Pancreas (tissue), 10 donors: ENCODE measurements around the gene RPS3A. TPM values are rescaled to one million over a fixed set of nuclear protein-coding genes. Genes with fewer than 3 reads are reported as not detected.

Experiments
- ATAC-seq, 4 donors: fragments of 200-7000 bp; cut with Tn5 transposase; one replicate each; pipeline versions ENCODE4 v1.8.0 to v1.9.1; 2020; ENCODE audit warnings: mild to moderate bottlenecking in 4 of 4, moderate library complexity in 4 of 4
- DNase-seq, 6 donors: peaks; one replicate each; pipeline ENCODE4 v3.0.0-alpha.2; 2020
- FAIRE-seq: peaks from 2 replicates; lab custom pipeline; 2012; peaks lifted over from hg19 to GRCh38; lab: Jason Lieb, UNC
- H3K27ac ChIP-seq, 4 donors: fragments of 200-600 bp; sonication (generic); 1 replicate in 3 of 4; 2 replicates in 1 of 4; pipeline versions ENCODE4 v1.5.0 to v1.8.0; 2020
- H3K27me3 ChIP-seq, 4 donors: fragments of 200-600 bp; one replicate each; pipeline ENCODE4 v1.8.0; 2021
- H3K36me3 ChIP-seq, 3 donors: fragments of 200-600 bp; sonication (generic) in 1 of 3; one replicate each; pipeline versions ENCODE4 v1.5.0 to v1.8.0; 2020 to 2021
- H3K4me1 ChIP-seq, 3 donors: fragments of 200-600 bp; one replicate each; pipeline ENCODE4 v1.8.0; 2021
- H3K4me3 ChIP-seq, 4 donors: fragments of 200-600 bp; sonication (generic) in 2 of 4; one replicate each; pipeline versions ENCODE4 v1.5.0 to v1.8.0; 2020 to 2021
- H3K9me3 ChIP-seq, 4 donors: fragments of 200-600 bp; one replicate each; pipeline ENCODE4 v1.8.0; 2021
- CTCF ChIP-seq, 4 donors: fragments of 200-600 bp; sonication (generic) in 3 of 4; IDR thresholded peaks; one replicate each; pipeline versions ENCODE4 v1.5.0 to v1.8.0; 2021; ENCODE audit warnings: antibody characterized with exemption in 4 of 4
- WGBS, 2 donors: extraction: QIAGEN DNeasy Blood & Tissue Kit; methylation state at CpG; one replicate each; pipeline ENCODE4 v1.1.7; 2013; 5-methylcytosine and 5-hydroxymethylcytosine counted together
- intact Hi-C, 3 donors: fragments of 100-400 bp; cut with DNase I; formaldehyde crosslinking; loops; one replicate each; pipeline versions ENCODE4 v1.11.1 to v1.14.2; 2022
- polyA plus RNA-seq, 2 donors: library from polyadenylated mRNA; stranded (reverse); fragments of 200-250 nt; gene quantifications; one replicate each; pipeline ENCODE4 v1.2.3, GENCODE V29; 2013
- total RNA-seq, 6 donors: library from RNA; stranded (reverse); fragmentation: NEBNext Ultra II Directional in 4 of 6; extraction: Animal tissue kit (Norgen Biotek cat#: 25700) in 4 of 6; gene quantifications; one replicate each; pipeline versions ENCODE4 v1.2.1 to v1.2.4, GENCODE V29; 2021 to 2023
- donor health status: healthy with polysubstance abuse.
- donor health status: DM: no; HTN: no; CAD: no; lungs with moderate emphysema.
- donor health status: DM: no; HTN: no; CAD: no.
- donor health status: control.
- donor health status: control.
- donor health status: Bipolar disorder and iron deficiency.
- donor health status: DM: yes; HTN: yes; CAD: no.
- donor health status: DM: no; HTN: no; CAD: no.
- donor health status: DM: no; HTN: no; CAD: no.
- donor health status: DM: yes; HTN: yes; CAD: no.

Gene RPS3A
- total and polyA plus RNA-seq, 8 donors = 882 to 1,850 (median 1,495) TPM

- no peak for ATAC-seq
- no peak overlapping the region for H3K27ac ChIP-seq
- no peaks in the 10 kb centered on the region for H3K27me3 ChIP-seq
- peaks cover 3 to 54% (median 28%) of the 10 kb centered on the region in 3 donors for H3K36me3 ChIP-seq
- WGBS, 2 donors = 97% methylated on average over 3 of the region's 3 CpGs
- TF ChIP-seq CTCF (IDR thresholded peaks at IDR 0.05) = no peak
- no peaks in the 10 kb centered on the region for H3K9me3 ChIP-seq
- intact Hi-C loops = no loop called here
- DNase-seq = no peak
- FAIRE-seq = no peak
- H3K4me1 ChIP-seq = peaks cover 2 to 6% (median 5%) of the 10 kb centered on the region in 3 donors
- H3K4me3 ChIP-seq = no peak overlapping the region
Measured at GRCh38 chr4:151107063-151107462, 7.6 kb downstream of the RPS3A start.

GRCh38 chr4:151110236-151110635, 10.8 kb downstream of the RPS3A start:
- no peak for FAIRE-seq
- no peak for DNase-seq
- Histone ChIP-seq H3K27ac (no peak overlapping the region), H3K4me1 (no peaks in the 10 kb centered on the region), H3K27me3 (no peaks in the 10 kb centered on the region), H3K36me3 (peaks cover 3 to 24% (median 8%) of the 10 kb centered on the region in 3 donors), H3K9me3 (no peaks in the 10 kb centered on the region), H3K4me3 (no peak overlapping the region)
- TF ChIP-seq CTCF (IDR thresholded peaks at IDR 0.05) = no peak
- ATAC-seq = no peak
- intact Hi-C loops = no loop called here
- 97 to 99% methylated on average over 3 of the region's 3 CpGs for WGBS, 2 donors

GRCh38 chr4:151114338-151114737, 14.9 kb downstream of the RPS3A start:
- intact Hi-C loops = no loop called here
- DNase-seq (no peak), FAIRE-seq (no peak), ATAC-seq (no peak)
- no peaks in the 10 kb centered on the region for H3K9me3 ChIP-seq
- no peak overlapping the region for H3K4me3 ChIP-seq
- 25 to 30% methylated on average over 3 of the region's 3 CpGs for WGBS, 2 donors
- no peaks in the 10 kb centered on the region for H3K4me1 ChIP-seq
- H3K27me3 ChIP-seq = no peaks in the 10 kb centered on the region
- no peak for TF ChIP-seq CTCF (IDR thresholded peaks at IDR 0.05)
- H3K36me3 ChIP-seq = no peaks in the 10 kb centered on the region
- no peak overlapping the region for H3K27ac ChIP-seq

- Histone ChIP-seq H3K27me3 (no peaks in the 10 kb centered on the region), H3K27ac (no peak overlapping the region), H3K36me3 (no peaks in the 10 kb centered on the region), H3K9me3 (no peaks in the 10 kb centered on the region), H3K4me1 (no peaks in the 10 kb centered on the region), H3K4me3 (no peak overlapping the region)
- FAIRE-seq (no peak), DNase-seq (no peak), ATAC-seq (no peak)
- WGBS, 2 donors = 80 to 92% methylated on average over 5 of the region's 5 CpGs
- TF ChIP-seq CTCF (IDR thresholded peaks at IDR 0.05) = no peak
- intact Hi-C loops = no loop called here
Measured at GRCh38 chr4:151114986-151115385, 15.6 kb downstream of the RPS3A start.

- H3K27me3 ChIP-seq = no peaks in the 10 kb centered on the region
- H3K9me3 ChIP-seq = no peaks in the 10 kb centered on the region
- intact Hi-C loops = no loop called here
- H3K27ac ChIP-seq = no peak overlapping the region
- no peaks in the 10 kb centered on the region for H3K4me1 ChIP-seq
- peak; percentile 21 to 58 (median 34) for TF ChIP-seq CTCF (IDR thresholded peaks at IDR 0.05)
- no peak overlapping the region for H3K4me3 ChIP-seq
- DNase-seq (peak in 4 of 6 donors; percentile 27 to 65 (median 33)), FAIRE-seq (peak; percentile 80), ATAC-seq (peak; percentile 76 to 96 (median 92))
- WGBS, 2 donors = 36 to 43% methylated on average over 14 of the region's 14 CpGs
- H3K36me3 ChIP-seq = peaks cover 0 to 6% (median 0%) of the 10 kb centered on the region in 3 donors
Measured at GRCh38 chr4:151117371-151117962, 18.0 kb downstream of the RPS3A start.
